OCI-LY7 (cell line): Measurements from ENCODE around the gene PCDHGC4. TPM values are rescaled to one million over a fixed set of nuclear protein-coding genes. Genes with fewer than 3 reads are reported as not detected.

Source experiments
- BruUV-seq: library from RNA; stranded (reverse); fragments of 400-500 nt; replicated peaks from 2 replicates; lab custom pipeline; 2021; lab: Mats Ljungman, UMichigan
- CTCF ChIA-PET: fragments of 300-600 bp; sonication (Branson Sonifier 250); formaldehyde crosslinking; loops from one replicate; lab custom pipeline; 2022; ENCODE audit warnings: antibody characterized with exemption; ENCODE audit not compliant: unreplicated experiment; lab: Charles Lee
- POLR2A ChIA-PET: fragments of 300-600 bp; sonication (Branson Sonifier 250); formaldehyde crosslinking; loops from one replicate; lab custom pipeline; 2022; ENCODE audit warnings: antibody characterized with exemption; lab: Charles Lee
- DNase-seq: peaks from one replicate; pipeline ENCODE4 v3.0.0-alpha.2; 2015; ENCODE audit warnings: low spot score
- H2AFZ ChIP-seq: fragments of 200-600 bp; sonication (generic), shearing (Covaris generic); 2 replicates; pipeline ENCODE4 v1.6.1; 2014; ENCODE audit warnings: mild to moderate bottlenecking, antibody characterized with exemption, low read length, moderate library complexity
- H3K27ac ChIP-seq: fragments of 200-600 bp; sonication (generic); 2 replicates; pipeline ENCODE4 v1.5.1; 2014; ENCODE audit warnings: mixed run types, low read depth, mild to moderate bottlenecking, moderate library complexity, low read length, inconsistent platforms; ENCODE audit not compliant: poor library complexity, severe bottlenecking
- H3K36me3 ChIP-seq: fragments of 200-600 bp; sonication (generic); 2 replicates; pipeline ENCODE4 v1.6.1; 2014; ENCODE audit warnings: mild to moderate bottlenecking, antibody characterized with exemption, low read length, moderate library complexity, mixed read lengths; ENCODE audit not compliant: insufficient read depth
- H3K4me1 ChIP-seq: fragments of 200-600 bp; sonication (generic); 2 replicates; pipeline ENCODE4 v1.5.1; 2014; ENCODE audit warnings: mild to moderate bottlenecking, low read length; ENCODE audit not compliant: insufficient read depth, poor library complexity, severe bottlenecking
- H3K4me2 ChIP-seq: fragments of 200-600 bp; sonication (generic); 2 replicates; pipeline ENCODE4 v1.6.1; 2014; ENCODE audit warnings: mild to moderate bottlenecking, low read length
- H3K4me3 ChIP-seq: fragments of 200-600 bp; sonication (generic); 2 replicates; pipeline ENCODE4 v1.5.1; 2014; ENCODE audit warnings: mild to moderate bottlenecking, low read depth, low read length; ENCODE audit not compliant: poor library complexity, severe bottlenecking
- H3K79me2 ChIP-seq: fragments of 200-600 bp; sonication (generic); 2 replicates; pipeline ENCODE4 v1.6.1; 2016; ENCODE audit warnings: low read depth, mild to moderate bottlenecking, low read length, moderate library complexity, mixed read lengths; ENCODE audit not compliant: insufficient read depth
- H3K9me2 ChIP-seq: fragments of 200-600 bp; sonication (generic); 2 replicates; pipeline ENCODE4 v1.6.1; 2016; ENCODE audit warnings: mild to moderate bottlenecking, low read length, mixed read lengths; ENCODE audit not compliant: insufficient read depth
- H3K9me3 ChIP-seq: fragments of 200-600 bp; sonication (generic); 2 replicates; pipeline ENCODE4 v1.6.1; 2014; ENCODE audit warnings: mild to moderate bottlenecking, mixed run types, low read length, mixed read lengths
- H4K20me1 ChIP-seq: fragments of 200-600 bp; sonication (generic); 2 replicates; pipeline ENCODE4 v1.6.1; 2014; ENCODE audit warnings: mild to moderate bottlenecking, antibody characterized with exemption, low read length, moderate library complexity, mixed read lengths; ENCODE audit not compliant: insufficient read depth
- CTCF ChIP-seq: fragments of 200-600 bp; sonication (generic); conservative IDR thresholded peaks from 2 replicates; pipeline ENCODE4 v1.5.1; 2014; ENCODE audit warnings: mild to moderate bottlenecking, antibody characterized with exemption, low read length, moderate library complexity, mixed read lengths
- EZH2phosphoT487 ChIP-seq: fragments of 200-600 bp; sonication (generic); IDR thresholded peaks from 2 replicates; pipeline ENCODE4 v1.6.1; 2018; ENCODE audit warnings: low read depth, borderline replicate concordance, mild to moderate bottlenecking, mixed run types, antibody characterized with exemption, low read length, moderate library complexity, mixed read lengths
- intact Hi-C: fragments of 100-400 bp; cut with micrococcal nuclease; formaldehyde crosslinking; loops from one replicate; pipeline ENCODE4 v1.10.0; 2022; ENCODE audit not compliant: unreplicated experiment
- total RNA-seq, 2 experiments: library from RNA; depleted of rRNA in 1 of 2; stranded (reverse); fragments of >200 nt in 1 of 2; shearing (Covaris generic) in 1 of 2; gene quantifications; 2 replicates each; pipeline ENCODE4 v1.2.3, GENCODE V29; 2014 to 2022

Gene PCDHGC4
- total RNA-seq, 2 experiments from 2014 or later = 7.0 to 8.4 TPM

- H3K4me3 ChIP-seq = peak overlapping the region; percentile 65
- no TSS peak for BruUV-seq
- POLR2A ChIA-PET = interaction anchor here (0.8 to 17.7 kb wide), 8 partner anchors 16 to 1894 kb away, joined by 3 to 328 read pairs (median 3); partner anchors contain the start of genes PCDHGA12, PCDHGC3, PCDHGC4 and TAF7
Observed at GRCh38 chr5:141510160-141510559, 25.3 kb downstream of the PCDHGC4 start.

GRCh38 chr5:141510850-141511601, 26.2 kb downstream of the PCDHGC4 start:
- ChIA-PET POLR2A (interaction anchor here (0.7 to 17.7 kb wide), 9 partner anchors 15 to 190 kb away, joined by 3 to 328 read pairs (median 3); partner anchors contain the start of genes PCDHGA12, PCDHGC3, PCDHGC4 and TAF7), CTCF (interaction anchor here (1.1 to 9.6 kb wide), 5 partner anchors 16 to 80 kb away, joined by 3 to 138 read pairs (median 10); partner anchors contain the start of genes PCDHGA12 and PCDHGC3)
- Histone ChIP-seq H3K9me3 (no peaks in the 10 kb centered on the region), H3K27ac (peak overlapping the region; percentile 99), H3K4me2 (peak overlapping the region; percentile 94), H4K20me1 (no peaks in the 10 kb centered on the region), H3K9me2 (no peaks in the 10 kb centered on the region), H3K79me2 (peaks cover 15% of the 10 kb centered on the region; the same call in 1 of the 2 replicates), H3K4me3 (peak overlapping the region; percentile 65), H3K36me3 (peaks cover 51% of the 10 kb centered on the region; the same call in 1 of the 2 replicates), H2AFZ (no peak overlapping the region), H3K4me1 (peaks cover 100% of the 10 kb centered on the region)
- DNase-seq = peak; percentile 86
- TF ChIP-seq CTCF (no peak), EZH2phosphoT487 (no peak)
- intact Hi-C loops = loop anchor here (10.0 kb wide), 1 partner anchor 104 kb away; the partner anchor contains the start of gene DIAPH1
- TSS peak; percentile 60 for BruUV-seq

More at GRCh38 chr5:141510160-141510559, 25.3 kb downstream of the PCDHGC4 start:
- Histone ChIP-seq H2AFZ (no peak overlapping the region), H3K4me2 (peak overlapping the region; percentile 94), H3K9me3 (no peaks in the 10 kb centered on the region), H3K9me2 (no peaks in the 10 kb centered on the region), H3K27ac (peak overlapping the region; percentile 99), H3K79me2 (peaks cover 15% of the 10 kb centered on the region; the same call in 1 of the 2 replicates), H3K36me3 (peaks cover 51% of the 10 kb centered on the region), H3K4me1 (peaks cover 100% of the 10 kb centered on the region), H4K20me1 (no peaks in the 10 kb centered on the region)
- CTCF ChIA-PET = interaction anchor here (0.9 to 9.6 kb wide), 5 partner anchors 16 to 41 kb away, joined by 3 to 138 read pairs (median 4); partner anchors contain the start of gene PCDHGC3
- no peak for TF ChIP-seq CTCF
- TF ChIP-seq EZH2phosphoT487 = no peak
- DNase-seq = peak; percentile 23
- intact Hi-C loops = loop anchor here (10.0 kb wide), 1 partner anchor 105 kb away; the partner anchor contains the start of gene DIAPH1
